ENCODE data around the gene FAM114A1.
"Not testable (repeated sequence)": the region's sequence is repeated elsewhere in the genome, so short reads cannot be mapped to it uniquely, and the experiment has no call there.

FAM114A1 gene

GRCh38 chr4:38957893-38958292, 90.3 kb downstream of the FAM114A1 start:
- DNase-seq (ENCODE audit: extremely low spot score, insufficient read length, low read depth): no peak
- FAIRE-seq: no peak

GRCh38 chr4:38958453-38959190, 91.0 kb downstream of the FAM114A1 start:
- no peak for FAIRE-seq
- DNase-seq (ENCODE audit: extremely low spot score, insufficient read length, low read depth): no peak

DNA sequence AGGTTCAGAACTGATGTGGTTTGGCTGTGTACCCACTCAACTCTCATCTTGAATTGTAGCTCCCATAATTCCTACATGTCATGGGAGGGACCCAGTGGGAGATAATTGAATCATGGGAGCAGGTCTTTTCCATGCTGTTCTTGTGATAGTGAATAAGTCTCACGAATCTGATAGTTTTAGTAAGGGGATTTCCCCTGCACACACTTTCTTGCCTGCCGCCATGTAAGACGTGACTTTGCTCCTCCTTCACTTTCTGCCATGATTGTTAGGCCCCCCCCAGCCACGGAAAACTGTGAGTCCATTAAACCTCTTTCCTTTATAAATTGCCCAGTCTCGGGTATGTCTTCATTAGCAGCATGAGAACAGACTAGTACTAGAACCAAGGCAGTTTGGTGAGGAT, 91.6 kb downstream of the FAM114A1 start:
- not testable (repeated sequence) for DNase-seq (ENCODE audit: extremely low spot score, insufficient read length, low read depth); FAIRE-seq

DNA sequence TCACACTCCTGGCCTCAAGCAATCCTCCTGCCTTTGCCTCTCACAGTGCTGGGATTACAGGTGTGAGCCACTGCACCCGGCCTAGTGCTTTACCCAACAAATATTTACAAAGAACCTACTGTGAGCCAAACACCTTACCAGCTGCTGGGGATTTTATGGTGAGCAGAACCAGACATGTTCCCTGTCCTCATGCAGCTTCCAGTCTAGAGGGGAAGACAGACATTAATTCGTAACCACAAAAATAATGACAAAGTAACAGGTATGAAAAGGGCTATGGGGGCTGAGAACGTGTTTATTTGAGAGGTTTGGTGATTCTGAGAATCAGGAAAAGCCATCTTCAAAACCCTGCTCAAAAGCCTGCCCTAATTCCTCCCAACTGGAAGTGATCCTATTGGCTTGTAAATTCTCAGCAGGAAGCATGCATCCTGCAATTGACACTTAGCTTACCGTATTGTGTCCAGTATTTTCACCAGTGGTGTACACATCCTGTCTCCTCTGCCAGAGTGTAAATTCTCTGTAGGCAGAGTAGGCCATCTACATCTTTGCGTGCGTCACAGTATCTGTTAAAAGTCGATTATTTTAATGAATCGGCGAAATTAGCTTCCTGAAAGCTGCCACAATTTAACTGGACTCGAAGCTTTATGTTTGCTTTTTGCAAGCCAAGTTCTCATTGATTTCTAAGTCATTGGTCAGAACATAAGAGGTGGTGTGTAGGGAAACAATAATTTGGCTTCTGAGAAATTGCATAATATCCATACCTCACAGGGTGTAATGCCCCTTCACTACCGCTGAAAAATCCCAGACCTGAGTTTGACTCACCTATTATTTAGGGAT, 97.6 kb downstream of the FAM114A1 start:
- DNase-seq (ENCODE audit: extremely low spot score, insufficient read length, low read depth) (no peak), FAIRE-seq (no peak)

- FAIRE-seq: no peak
- DNase-seq (ENCODE audit: extremely low spot score, insufficient read length, low read depth): no peak
These were observed 98.3 kb downstream of the FAM114A1 start for GRCh38 chr4:38965866-38966265.

GRCh38 chr4:38967260-38968095, 99.9 kb downstream of the FAM114A1 start:
- no peak for DNase-seq (ENCODE audit: extremely low spot score, insufficient read length, low read depth)
- FAIRE-seq: no peak

DNA sequence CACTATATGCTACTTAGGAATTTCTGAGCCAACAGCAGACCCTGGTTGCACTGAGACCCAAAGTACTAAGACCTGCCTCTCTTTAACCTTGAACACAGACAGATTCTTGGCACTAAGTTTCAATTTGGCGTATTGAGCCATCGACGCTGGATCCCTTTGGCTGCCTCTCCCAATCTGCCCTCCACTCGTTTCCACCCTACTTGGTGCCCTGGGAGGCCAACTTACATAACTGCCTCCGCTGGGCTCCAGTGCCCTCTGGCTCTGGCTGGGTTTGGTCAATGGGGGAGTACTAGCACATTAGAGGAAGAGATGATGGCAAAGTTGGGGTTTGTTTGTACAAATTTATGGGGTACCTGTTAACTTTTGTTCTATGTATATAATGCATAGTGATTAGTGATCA, 101.1 kb downstream of the FAM114A1 start:
- no peak for DNase-seq (ENCODE audit: extremely low spot score, insufficient read length, low read depth)
- no peak for FAIRE-seq

GRCh38 chr4:38976308-38976707, 108.7 kb downstream of the FAM114A1 start:
- DNase-seq (ENCODE audit: extremely low spot score, insufficient read length, low read depth): no peak
- no peak for FAIRE-seq

DNA sequence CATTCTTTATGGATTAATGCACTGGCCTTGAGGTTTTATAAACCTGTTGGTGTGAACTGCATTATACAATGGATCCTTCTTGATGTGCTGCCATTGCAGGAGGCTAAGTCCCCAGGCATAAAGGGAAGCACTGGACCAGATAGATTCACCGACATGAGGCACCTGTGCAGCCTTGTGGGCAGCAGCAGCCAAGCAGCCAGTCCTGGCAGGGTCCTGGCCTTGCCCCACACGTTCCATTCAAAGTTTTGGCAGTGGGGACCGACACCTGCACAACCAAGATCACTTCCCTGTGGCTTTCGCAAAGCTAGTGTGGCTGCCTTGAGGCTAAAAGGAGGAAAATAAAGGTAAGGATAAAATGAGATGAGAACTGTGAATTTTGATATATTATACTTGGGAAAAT, 111.5 kb downstream of the FAM114A1 start:
- DNase-seq (ENCODE audit: extremely low spot score, insufficient read length, low read depth) (no peak), FAIRE-seq (no peak)

- FAIRE-seq: peak; percentile 31
- no peak for DNase-seq (ENCODE audit: extremely low spot score, insufficient read length, low read depth)
These were observed 112.1 kb downstream of the FAM114A1 start for GRCh38 chr4:38979511-38980230.

DNA sequence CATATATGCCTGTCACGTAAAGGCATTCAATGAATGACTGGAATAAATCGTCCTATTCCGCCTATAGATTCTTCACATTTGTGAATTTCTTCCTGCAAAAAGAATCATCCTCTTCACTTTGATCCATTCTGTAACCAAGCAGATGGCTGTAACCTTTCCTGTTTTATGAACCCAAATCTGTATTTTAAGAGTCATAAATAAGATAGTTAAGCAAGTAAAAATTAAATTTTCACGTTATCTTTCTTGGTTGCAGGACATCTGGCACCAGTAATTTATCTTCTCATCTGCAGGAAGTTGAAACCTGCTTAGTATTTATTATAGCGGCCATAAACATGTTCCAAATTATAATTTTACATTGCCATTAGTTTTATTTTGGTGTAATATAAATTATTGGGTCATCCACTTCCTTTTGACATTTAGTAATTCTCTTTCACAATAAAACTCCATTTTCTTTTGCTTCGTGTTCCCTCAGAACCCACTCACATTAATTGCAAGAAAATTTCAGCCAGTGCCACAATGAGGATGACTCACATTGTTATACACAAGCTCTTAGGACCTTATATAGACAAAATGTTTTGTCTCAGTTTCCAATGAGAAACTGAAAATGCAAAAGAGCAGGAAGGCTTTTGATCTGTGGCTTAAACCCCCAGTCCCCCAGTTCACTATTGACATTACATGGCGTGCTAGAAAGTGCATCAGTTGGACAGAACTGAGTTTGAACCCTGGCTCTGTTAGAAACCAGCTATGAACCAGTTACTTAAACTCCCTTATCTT, 113.5 kb downstream of the FAM114A1 start:
- FAIRE-seq (no peak), DNase-seq (ENCODE audit: extremely low spot score, insufficient read length, low read depth) (no peak)

GRCh38 chr4:38982361-38983095, 114.9 kb downstream of the FAM114A1 start:
- no peak for FAIRE-seq
- DNase-seq (ENCODE audit: extremely low spot score, insufficient read length, low read depth): no peak

DNA sequence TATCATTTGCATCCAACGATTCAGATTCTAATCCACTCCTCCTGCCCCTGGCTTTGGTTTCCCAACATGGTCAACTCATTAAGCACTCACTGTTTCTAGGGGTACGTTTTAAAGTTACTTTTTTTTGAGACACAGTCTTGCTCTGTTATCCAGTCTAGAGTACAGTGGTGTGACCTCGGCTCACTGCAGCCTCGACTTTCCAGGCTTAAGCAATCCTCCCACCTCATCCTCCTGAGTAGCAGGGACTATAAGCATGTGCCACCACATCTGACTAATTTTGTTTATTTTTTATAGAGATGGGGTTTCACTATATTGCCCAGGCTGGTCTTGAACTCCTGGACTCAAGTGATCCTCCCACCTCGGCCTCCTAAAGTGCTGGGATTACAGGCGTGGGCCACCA, 115.7 kb downstream of the FAM114A1 start:
- DNase-seq (ENCODE audit: extremely low spot score, insufficient read length, low read depth) (no peak), FAIRE-seq (no peak)

DNA sequence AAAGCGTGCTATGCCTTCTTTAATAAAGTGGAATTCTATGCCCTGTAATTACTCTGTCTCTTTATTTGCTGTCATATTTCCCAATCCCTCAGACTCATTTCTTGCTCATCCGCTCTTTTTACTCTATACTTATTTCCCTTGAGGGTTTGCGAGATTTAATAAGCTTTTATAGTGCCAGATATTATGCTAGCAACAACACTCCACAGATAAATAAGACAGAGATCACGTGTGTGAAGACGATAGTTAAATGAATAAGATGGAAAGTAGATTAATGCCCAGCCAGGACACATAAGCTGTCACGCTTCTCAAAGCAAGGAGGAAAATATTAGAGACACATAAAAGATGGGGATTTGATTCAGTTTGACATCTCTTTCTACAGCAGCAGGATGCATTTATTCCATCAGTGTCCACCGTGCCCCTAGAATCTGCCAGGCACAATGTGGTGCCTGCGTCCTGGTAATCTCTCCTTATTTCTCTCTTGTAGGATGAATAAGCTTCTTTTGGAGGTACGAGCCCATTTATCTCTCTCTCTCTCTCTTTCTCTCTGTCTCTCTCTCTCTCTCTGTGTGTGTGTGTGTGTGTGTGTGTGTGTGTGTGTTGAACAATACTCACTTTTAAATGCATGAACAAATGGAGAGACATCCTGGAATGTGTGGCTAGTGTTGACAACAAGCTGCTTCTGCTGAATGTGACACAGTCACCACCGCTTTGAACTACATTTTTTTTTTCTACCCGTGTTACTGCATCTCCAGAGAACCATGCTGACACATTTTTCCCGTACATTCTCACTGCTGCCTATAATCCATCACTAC, 116.4 kb downstream of the FAM114A1 start:
- no peak for FAIRE-seq

GRCh38 chr4:38985410-38986100, 117.9 kb downstream of the FAM114A1 start:
- FAIRE-seq (no peak), DNase-seq (ENCODE audit: extremely low spot score, insufficient read length, low read depth) (no peak)

More for the DNA sequence above, 116.4 kb downstream of the FAM114A1 start:
- DNase-seq (ENCODE audit: extremely low spot score, insufficient read length, low read depth): no peak

- DNase-seq (ENCODE audit: extremely low spot score, insufficient read length, low read depth): no peak
- peak; percentile 57 for FAIRE-seq
These were observed 119.9 kb downstream of the FAM114A1 start for GRCh38 chr4:38987491-38987890.

GRCh38 chr4:38988353-38988752, 120.7 kb downstream of the FAM114A1 start:
- FAIRE-seq; DNase-seq (ENCODE audit: extremely low spot score, insufficient read length, low read depth): not testable (repeated sequence)
